Calu3 (cell line): ENCODE data around the gene KCTD2. TPM values are rescaled to one million over a fixed set of nuclear protein-coding genes. Genes with fewer than 3 reads are reported as not detected.
"Not testable (repeated sequence)": the region's sequence is repeated elsewhere in the genome, so short reads cannot be mapped to it uniquely, and the experiment has no call there.

Experiments used
- BruUV-seq: library from RNA; stranded (reverse); fragments of 400-500 nt; replicated peaks from 2 replicates; lab custom pipeline; 2021; lab: Mats Ljungman, UMichigan
- CTCF ChIA-PET: fragments of 300-600 bp; sonication (Branson Sonifier 250); formaldehyde crosslinking; loops from one replicate; lab custom pipeline; 2022; ENCODE audit warnings: antibody characterized with exemption; lab: Charles Lee
- DNase-seq: peaks from one replicate; pipeline ENCODE4 v3.0.0; 2022
- H3K27ac Mint-ChIP-seq: one replicate; pipeline ENCODE4 v1.8.0; 2022; ENCODE audit warnings: mixed read lengths; ENCODE audit not compliant: unreplicated experiment
- H3K27me3 Mint-ChIP-seq: one replicate; pipeline ENCODE4 v1.8.0; 2022; ENCODE audit warnings: mixed read lengths; ENCODE audit not compliant: unreplicated experiment
- H3K36me3 Mint-ChIP-seq: one replicate; pipeline ENCODE4 v1.8.0; 2022; ENCODE audit warnings: mild to moderate bottlenecking, moderate library complexity, mixed read lengths; ENCODE audit not compliant: insufficient read depth, unreplicated experiment
- H3K4me1 Mint-ChIP-seq: one replicate; pipeline ENCODE4 v1.8.0; 2022; ENCODE audit warnings: mild to moderate bottlenecking, low read depth, mixed read lengths; ENCODE audit not compliant: unreplicated experiment
- H3K4me3 Mint-ChIP-seq: one replicate; pipeline ENCODE4 v1.8.0; 2022; ENCODE audit warnings: mild to moderate bottlenecking, low read depth, moderate library complexity, mixed read lengths; ENCODE audit not compliant: unreplicated experiment
- H3K9me3 Mint-ChIP-seq: one replicate; pipeline ENCODE4 v1.8.0; 2022; ENCODE audit warnings: low read depth, mixed read lengths; ENCODE audit not compliant: unreplicated experiment
- intact Hi-C: fragments of 100-400 bp; cut with micrococcal nuclease; formaldehyde crosslinking; loops from one replicate; pipeline ENCODE4 v1.10.0; 2022; ENCODE audit not compliant: unreplicated experiment
- total RNA-seq: library from RNA; stranded (reverse); gene quantifications from 2 replicates; pipeline ENCODE4 v1.2.3, GENCODE V29; 2022
- TF ChIP-seq, protein P1 (sequence below): fragments of 200-600 bp; IDR thresholded peaks from one replicate; pipeline ENCODE4 v1.8.0; 2022; ENCODE audit warnings: antibody characterized with exemption; ENCODE audit not compliant: unreplicated experiment

The KCTD2 gene
- total RNA-seq, 1 experiment from 2014 or later, result 24.4 TPM

- TF ChIP-seq, protein P1, sequence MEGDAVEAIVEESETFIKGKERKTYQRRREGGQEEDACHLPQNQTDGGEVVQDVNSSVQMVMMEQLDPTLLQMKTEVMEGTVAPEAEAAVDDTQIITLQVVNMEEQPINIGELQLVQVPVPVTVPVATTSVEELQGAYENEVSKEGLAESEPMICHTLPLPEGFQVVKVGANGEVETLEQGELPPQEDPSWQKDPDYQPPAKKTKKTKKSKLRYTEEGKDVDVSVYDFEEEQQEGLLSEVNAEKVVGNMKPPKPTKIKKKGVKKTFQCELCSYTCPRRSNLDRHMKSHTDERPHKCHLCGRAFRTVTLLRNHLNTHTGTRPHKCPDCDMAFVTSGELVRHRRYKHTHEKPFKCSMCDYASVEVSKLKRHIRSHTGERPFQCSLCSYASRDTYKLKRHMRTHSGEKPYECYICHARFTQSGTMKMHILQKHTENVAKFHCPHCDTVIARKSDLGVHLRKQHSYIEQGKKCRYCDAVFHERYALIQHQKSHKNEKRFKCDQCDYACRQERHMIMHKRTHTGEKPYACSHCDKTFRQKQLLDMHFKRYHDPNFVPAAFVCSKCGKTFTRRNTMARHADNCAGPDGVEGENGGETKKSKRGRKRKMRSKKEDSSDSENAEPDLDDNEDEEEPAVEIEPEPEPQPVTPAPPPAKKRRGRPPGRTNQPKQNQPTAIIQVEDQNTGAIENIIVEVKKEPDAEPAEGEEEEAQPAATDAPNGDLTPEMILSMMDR, result no peak
- Mint-ChIP-seq H3K9me3 (no peaks in the 10 kb centered on the region), H3K4me3 (peak overlapping the region; percentile 97), H3K27ac (peak overlapping the region; percentile 100), H3K36me3 (peaks cover 53% of the 10 kb centered on the region), H3K27me3 (peaks cover 16% of the 10 kb centered on the region), H3K4me1 (peaks cover 30% of the 10 kb centered on the region)
- peak; percentile 95 for DNase-seq
- BruUV-seq, result no TSS peak
- intact Hi-C loops, result loop anchor here (2.0 to 5.0 kb wide), 2 partner anchors 58 to 72 kb away; no protein-coding TSS in a partner anchor
- CTCF ChIA-PET, result interaction anchor here (0.6 to 3.6 kb wide), 8 partner anchors 22 to 167 kb away, joined by 3 to 31 read pairs (median 4); partner anchors contain the start of gene MRPL58
Observed at GRCh38 chr17:75034236-75034908, 12.7 kb upstream of the KCTD2 start.

GRCh38 chr17:75036643-75037268, 10.3 kb upstream of the KCTD2 start:
- peaks cover 30% of the 10 kb centered on the region for H3K4me1 Mint-ChIP-seq
- no peaks in the 10 kb centered on the region for H3K9me3 Mint-ChIP-seq
- CTCF ChIA-PET, result interaction anchor here (3.6 kb wide), 1 partner anchor 75 kb away, joined by 31 read pairs; no protein-coding TSS in a partner anchor
- no TSS peak for BruUV-seq
- DNase-seq, result no peak
- H3K36me3 Mint-ChIP-seq, result peaks cover 66% of the 10 kb centered on the region
- H3K27ac Mint-ChIP-seq, result peak overlapping the region; percentile 35
- H3K4me3 Mint-ChIP-seq, result peak overlapping the region; percentile 15
- H3K27me3 Mint-ChIP-seq, result peaks cover 16% of the 10 kb centered on the region
- intact Hi-C loops, result no loop called here
- TF ChIP-seq, protein P1, result no peak

DNA sequence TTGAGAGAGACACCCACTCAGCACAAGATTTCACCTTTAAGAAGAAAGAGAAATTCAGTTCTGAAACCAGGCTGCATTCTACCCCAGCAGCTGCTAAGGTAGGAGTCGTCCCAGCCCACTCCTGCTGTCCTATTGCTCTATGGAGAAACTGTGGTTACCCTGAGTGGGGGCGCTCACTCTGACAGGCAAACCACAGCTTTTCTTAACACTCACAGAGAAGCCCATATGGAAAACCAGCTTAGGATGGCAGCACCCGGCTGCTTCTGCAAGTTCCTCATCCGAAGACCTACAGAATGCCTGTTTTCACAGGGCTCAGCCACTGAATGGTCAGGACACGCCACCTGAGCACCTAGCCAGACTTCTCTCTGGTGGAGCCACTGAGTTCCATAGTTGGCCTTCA, 7.8 kb upstream of the KCTD2 start:
- H3K36me3 Mint-ChIP-seq, result peaks cover 55% of the 10 kb centered on the region
- CTCF ChIA-PET, result no interaction called here
- TF ChIP-seq, protein P1, result no peak

GRCh38 chr17:75041656-75042280, 5.3 kb upstream of the KCTD2 start:
- H3K9me3 Mint-ChIP-seq, result no peaks in the 10 kb centered on the region
- H3K36me3 Mint-ChIP-seq, result peaks cover 57% of the 10 kb centered on the region
- no peak overlapping the region for H3K4me3 Mint-ChIP-seq
- TF ChIP-seq, protein P1, result no peak
- CTCF ChIA-PET, result no interaction called here
- H3K4me1 Mint-ChIP-seq, result peaks cover 14% of the 10 kb centered on the region
- no peaks in the 10 kb centered on the region for H3K27me3 Mint-ChIP-seq
- H3K27ac Mint-ChIP-seq, result no peak overlapping the region
- no peak for DNase-seq
- intact Hi-C loops, result no loop called here
- BruUV-seq, result no TSS peak

More for the DNA sequence above, 7.8 kb upstream of the KCTD2 start:
- H3K27ac Mint-ChIP-seq, result no peak overlapping the region
- H3K4me1 Mint-ChIP-seq, result peaks cover 13% of the 10 kb centered on the region
- DNase-seq, result no peak
- no peak overlapping the region for H3K4me3 Mint-ChIP-seq
- no peaks in the 10 kb centered on the region for H3K9me3 Mint-ChIP-seq
- BruUV-seq, result no TSS peak
- peaks cover 12% of the 10 kb centered on the region for H3K27me3 Mint-ChIP-seq
- intact Hi-C loops, result no loop called here

DNA sequence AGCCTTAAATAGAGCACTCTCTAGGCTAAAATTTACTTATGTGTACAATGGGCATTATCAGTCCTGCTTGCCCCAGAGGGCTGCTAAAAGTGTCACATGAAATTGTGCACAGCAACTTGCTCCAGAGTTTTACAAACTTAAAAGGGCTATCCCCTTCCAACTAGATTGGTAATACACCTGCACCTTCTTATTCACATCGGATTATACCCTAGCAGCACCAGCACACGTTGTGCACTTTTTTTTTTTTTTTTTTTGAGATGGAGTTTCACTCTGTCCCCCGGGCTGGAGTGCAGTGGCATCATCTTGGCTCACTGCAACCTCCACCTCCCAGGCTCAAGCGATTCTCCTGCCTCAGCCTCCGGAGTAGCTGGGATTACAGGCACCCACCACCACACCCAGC, 3.2 kb upstream of the KCTD2 start:
- H3K27ac Mint-ChIP-seq, CTCF ChIA-PET, H3K27me3 Mint-ChIP-seq, BruUV-seq, H3K9me3 Mint-ChIP-seq, DNase-seq, intact Hi-C loops, H3K4me3 Mint-ChIP-seq: not testable (repeated sequence)
- Mint-ChIP-seq H3K4me1 (peaks cover 23% of the 10 kb centered on the region), H3K36me3 (peaks cover 65% of the 10 kb centered on the region)
